ENCODE data around the gene ETNK1.
"Not testable (repeated sequence)": the region's sequence is repeated elsewhere in the genome, so short reads cannot be mapped to it uniquely, and the experiment has no call there.

ETNK1 gene

GRCh38 chr12:22600181-22600580 is 24.8 kb upstream of the ETNK1 start:
- H3K4me3 ChIP-seq (ENCODE audit: insufficient read depth, low read depth, low read length) = no peak overlapping the region
- peaks cover 2% of the 10 kb centered on the region for H3K9me3 ChIP-seq (ENCODE audit: control insufficient read depth, low read length)
- no peaks in the 10 kb centered on the region for H3K4me1 ChIP-seq (ENCODE audit: control insufficient read depth, insufficient read depth, low read length)
- no peaks in the 10 kb centered on the region for H3K27me3 ChIP-seq (ENCODE audit: control insufficient read depth, insufficient read depth, low read length, poor library complexity, severe bottlenecking)
- H3K27ac ChIP-seq (ENCODE audit: insufficient read depth, low read depth, low read length, poor library complexity, severe bottlenecking) = no peak overlapping the region
- 94 to 98% methylated on average over 3 to 4 of the region's 4 CpGs for WGBS, 2 experiments
- no peaks in the 10 kb centered on the region for H3K36me3 ChIP-seq (ENCODE audit: control insufficient read depth, insufficient read depth, low read length)

GRCh38 chr12:22609501-22609900 is 15.5 kb upstream of the ETNK1 start:
- WGBS, 2 experiments = 86 to 91% methylated on average over 3 to 4 of the region's 4 CpGs
- H3K27me3 ChIP-seq (ENCODE audit: control insufficient read depth, insufficient read depth, low read length, poor library complexity, severe bottlenecking) = no peaks in the 10 kb centered on the region
- no peak overlapping the region for H3K4me3 ChIP-seq (ENCODE audit: insufficient read depth, low read depth, low read length)
- H3K9me3 ChIP-seq (ENCODE audit: control insufficient read depth, low read length) = peaks cover 2% of the 10 kb centered on the region
- no peaks in the 10 kb centered on the region for H3K4me1 ChIP-seq (ENCODE audit: control insufficient read depth, insufficient read depth, low read length)
- no peak overlapping the region for H3K27ac ChIP-seq (ENCODE audit: insufficient read depth, low read depth, low read length, poor library complexity, severe bottlenecking)
- no peaks in the 10 kb centered on the region for H3K36me3 ChIP-seq (ENCODE audit: control insufficient read depth, insufficient read depth, low read length)

- Histone ChIP-seq H3K9me3 (ENCODE audit: control insufficient read depth, low read length) (peaks cover 2% of the 10 kb centered on the region), H3K4me1 (ENCODE audit: control insufficient read depth, insufficient read depth, low read length) (no peaks in the 10 kb centered on the region), H3K27me3 (ENCODE audit: control insufficient read depth, insufficient read depth, low read length, poor library complexity, severe bottlenecking) (no peaks in the 10 kb centered on the region), H3K27ac (ENCODE audit: insufficient read depth, low read depth, low read length, poor library complexity, severe bottlenecking) (no peak overlapping the region), H3K4me3 (ENCODE audit: insufficient read depth, low read depth, low read length) (no peak overlapping the region), H3K36me3 (ENCODE audit: control insufficient read depth, insufficient read depth, low read length) (no peaks in the 10 kb centered on the region)
- WGBS, 2 experiments = 90 to 94% methylated on average over 2 to 3 of the region's 3 CpGs
These were observed 14.8 kb upstream of the ETNK1 start for GRCh38 chr12:22610131-22610530.

- H3K4me3 ChIP-seq (ENCODE audit: insufficient read depth, low read depth, low read length); H3K4me1 ChIP-seq (ENCODE audit: control insufficient read depth, insufficient read depth, low read length); H3K27ac ChIP-seq (ENCODE audit: insufficient read depth, low read depth, low read length, poor library complexity, severe bottlenecking); H3K27me3 ChIP-seq (ENCODE audit: control insufficient read depth, insufficient read depth, low read length, poor library complexity, severe bottlenecking); H3K36me3 ChIP-seq (ENCODE audit: control insufficient read depth, insufficient read depth, low read length); H3K9me3 ChIP-seq (ENCODE audit: control insufficient read depth, low read length): not testable (repeated sequence)
- 86 to 94% methylated on average over 4 to 5 of the region's 6 CpGs for WGBS, 2 experiments
These were observed 12.1 kb upstream of the ETNK1 start for GRCh38 chr12:22612822-22613221.

GRCh38 chr12:22615963-22616501 is 8.9 kb upstream of the ETNK1 start:
- Histone ChIP-seq H3K27me3 (ENCODE audit: control insufficient read depth, insufficient read depth, low read length, poor library complexity, severe bottlenecking) (no peaks in the 10 kb centered on the region), H3K27ac (ENCODE audit: insufficient read depth, low read depth, low read length, poor library complexity, severe bottlenecking) (no peak overlapping the region), H3K4me1 (ENCODE audit: control insufficient read depth, insufficient read depth, low read length) (no peaks in the 10 kb centered on the region), H3K4me3 (ENCODE audit: insufficient read depth, low read depth, low read length) (no peak overlapping the region), H3K36me3 (ENCODE audit: control insufficient read depth, insufficient read depth, low read length) (no peaks in the 10 kb centered on the region), H3K9me3 (ENCODE audit: control insufficient read depth, low read length) (peaks cover 7% of the 10 kb centered on the region)
- no CpG with 5 or more reads among the region's 2 CpGs for WGBS, 2 experiments

GRCh38 chr12:22617630-22618029 is 7.3 kb upstream of the ETNK1 start:
- Histone ChIP-seq H3K36me3 (ENCODE audit: control insufficient read depth, insufficient read depth, low read length) (no peaks in the 10 kb centered on the region), H3K27ac (ENCODE audit: insufficient read depth, low read depth, low read length, poor library complexity, severe bottlenecking) (no peak overlapping the region), H3K4me3 (ENCODE audit: insufficient read depth, low read depth, low read length) (no peak overlapping the region), H3K9me3 (ENCODE audit: control insufficient read depth, low read length) (peaks cover 5% of the 10 kb centered on the region), H3K4me1 (ENCODE audit: control insufficient read depth, insufficient read depth, low read length) (no peaks in the 10 kb centered on the region), H3K27me3 (ENCODE audit: control insufficient read depth, insufficient read depth, low read length, poor library complexity, severe bottlenecking) (no peaks in the 10 kb centered on the region)
- WGBS, 2 experiments = 82 to 84% methylated on average over 2 of the region's 2 CpGs

GRCh38 chr12:22624548-22624869 is 462 bp upstream of the ETNK1 start:
- WGBS, 2 experiments = 53 to 56% methylated on average over 10 of the region's 10 CpGs
- no peaks in the 10 kb centered on the region for H3K9me3 ChIP-seq (ENCODE audit: control insufficient read depth, low read length)
- H3K4me3 ChIP-seq (ENCODE audit: insufficient read depth, low read depth, low read length) = peak overlapping the region; percentile 76
- peaks cover 10% of the 10 kb centered on the region for H3K4me1 ChIP-seq (ENCODE audit: control insufficient read depth, insufficient read depth, low read length)
- no peaks in the 10 kb centered on the region for H3K36me3 ChIP-seq (ENCODE audit: control insufficient read depth, insufficient read depth, low read length)
- peak overlapping the region; percentile 95 for H3K27ac ChIP-seq (ENCODE audit: insufficient read depth, low read depth, low read length, poor library complexity, severe bottlenecking)
- H3K27me3 ChIP-seq (ENCODE audit: control insufficient read depth, insufficient read depth, low read length, poor library complexity, severe bottlenecking) = no peaks in the 10 kb centered on the region

- 0% methylated on average over 18 of the region's 18 CpGs for WGBS, 2 experiments
- H3K36me3 ChIP-seq (ENCODE audit: control insufficient read depth, insufficient read depth, low read length) = no peaks in the 10 kb centered on the region
- H3K27ac ChIP-seq (ENCODE audit: insufficient read depth, low read depth, low read length, poor library complexity, severe bottlenecking) = peak overlapping the region; percentile 95
- H3K4me1 ChIP-seq (ENCODE audit: control insufficient read depth, insufficient read depth, low read length) = peaks cover 10% of the 10 kb centered on the region
- H3K27me3 ChIP-seq (ENCODE audit: control insufficient read depth, insufficient read depth, low read length, poor library complexity, severe bottlenecking) = no peaks in the 10 kb centered on the region
- peak overlapping the region; percentile 76 for H3K4me3 ChIP-seq (ENCODE audit: insufficient read depth, low read depth, low read length)
- no peaks in the 10 kb centered on the region for H3K9me3 ChIP-seq (ENCODE audit: control insufficient read depth, low read length)
These were observed 857 bp downstream of the ETNK1 start for GRCh38 chr12:22625762-22626294.

- peaks cover 10% of the 10 kb centered on the region for H3K4me1 ChIP-seq (ENCODE audit: control insufficient read depth, insufficient read depth, low read length)
- no peaks in the 10 kb centered on the region for H3K9me3 ChIP-seq (ENCODE audit: control insufficient read depth, low read length)
- peak overlapping the region; percentile 76 for H3K4me3 ChIP-seq (ENCODE audit: insufficient read depth, low read depth, low read length)
- 20 to 25% methylated on average over 2 to 4 of the region's 4 CpGs for WGBS, 2 experiments
- H3K27ac ChIP-seq (ENCODE audit: insufficient read depth, low read depth, low read length, poor library complexity, severe bottlenecking) = no peak overlapping the region
- H3K36me3 ChIP-seq (ENCODE audit: control insufficient read depth, insufficient read depth, low read length) = no peaks in the 10 kb centered on the region
- H3K27me3 ChIP-seq (ENCODE audit: control insufficient read depth, insufficient read depth, low read length, poor library complexity, severe bottlenecking) = no peaks in the 10 kb centered on the region
These were observed 1.4 kb downstream of the ETNK1 start for GRCh38 chr12:22626406-22626805.

GRCh38 chr12:22627371-22627770 is 2.4 kb downstream of the ETNK1 start:
- H3K4me3 ChIP-seq (ENCODE audit: insufficient read depth, low read depth, low read length) = peak overlapping the region; percentile 12
- peaks cover 10% of the 10 kb centered on the region for H3K4me1 ChIP-seq (ENCODE audit: control insufficient read depth, insufficient read depth, low read length)
- H3K36me3 ChIP-seq (ENCODE audit: control insufficient read depth, insufficient read depth, low read length) = no peaks in the 10 kb centered on the region
- H3K9me3 ChIP-seq (ENCODE audit: control insufficient read depth, low read length) = no peaks in the 10 kb centered on the region
- no peaks in the 10 kb centered on the region for H3K27me3 ChIP-seq (ENCODE audit: control insufficient read depth, insufficient read depth, low read length, poor library complexity, severe bottlenecking)
- no peak overlapping the region for H3K27ac ChIP-seq (ENCODE audit: insufficient read depth, low read depth, low read length, poor library complexity, severe bottlenecking)
- no CpG with 5 or more reads among the region's 2 CpGs for WGBS, 2 experiments

- no peak overlapping the region for H3K27ac ChIP-seq (ENCODE audit: insufficient read depth, low read depth, low read length, poor library complexity, severe bottlenecking)
- H3K36me3 ChIP-seq (ENCODE audit: control insufficient read depth, insufficient read depth, low read length) = no peaks in the 10 kb centered on the region
- 89% methylated on average over 4 of the region's 4 CpGs for WGBS, 2 experiments
- H3K4me1 ChIP-seq (ENCODE audit: control insufficient read depth, insufficient read depth, low read length) = peaks cover 10% of the 10 kb centered on the region
- H3K27me3 ChIP-seq (ENCODE audit: control insufficient read depth, insufficient read depth, low read length, poor library complexity, severe bottlenecking) = no peaks in the 10 kb centered on the region
- H3K4me3 ChIP-seq (ENCODE audit: insufficient read depth, low read depth, low read length) = no peak overlapping the region
- no peaks in the 10 kb centered on the region for H3K9me3 ChIP-seq (ENCODE audit: control insufficient read depth, low read length)
These were observed 3.3 kb downstream of the ETNK1 start for GRCh38 chr12:22628228-22628627.

Measured in ectodermal cell (in vitro differentiated cells).